Stimulated activated effector memory CD8-positive, alpha-beta T cell treated with anti-CD3 and anti-CD28 coated beads, Interleukin-12 subunit alpha, Interleukin-12 subunit beta, amount 100 ng/mL, for 72 hours (primary cell): ENCODE measurements around the gene CCDC34.

Experiments used
- ATAC-seq: fragments of 150-1000 bp; cut with Tn5 transposase; 2 replicates; pipeline ENCODE4 v1.10.0; 2021
- DNase-seq, 2 donors: peaks; one replicate each; pipeline ENCODE4 v3.0.0; 2021 to 2022; ENCODE audit warnings: low spot score in 2 of 2
- H3K27ac Mint-ChIP-seq: one replicate; pipeline ENCODE4 v1.8.0; 2022; ENCODE audit warnings: mild to moderate bottlenecking, mixed read lengths
- H3K36me3 Mint-ChIP-seq: one replicate; pipeline ENCODE4 v1.8.0; 2022; ENCODE audit warnings: mild to moderate bottlenecking, mixed read lengths
- H3K4me1 Mint-ChIP-seq: one replicate; pipeline ENCODE4 v1.8.0; 2022; ENCODE audit warnings: mixed read lengths
- H3K4me3 Mint-ChIP-seq: one replicate; pipeline ENCODE4 v1.8.0; 2022; ENCODE audit warnings: mild to moderate bottlenecking, mixed read lengths
- H3K9me3 Mint-ChIP-seq: one replicate; pipeline ENCODE4 v1.8.0; 2022; ENCODE audit warnings: mixed read lengths

The CCDC34 gene

GRCh38 chr11:27296497-27296896, 66.5 kb downstream of the CCDC34 start:
- Mint-ChIP-seq H3K4me3 (no peak overlapping the region), H3K4me1 (no peaks in the 10 kb centered on the region), H3K36me3 (no peaks in the 10 kb centered on the region), H3K27ac (no peak overlapping the region), H3K9me3 (peaks cover 2% of the 10 kb centered on the region)
- DNase-seq (no peak), ATAC-seq (peak; percentile 49)

- H3K4me1 Mint-ChIP-seq, result no peaks in the 10 kb centered on the region
- no peak overlapping the region for H3K27ac Mint-ChIP-seq
- no peak for DNase-seq
- ATAC-seq, result no peak
- no peaks in the 10 kb centered on the region for H3K36me3 Mint-ChIP-seq
- H3K4me3 Mint-ChIP-seq, result no peak overlapping the region
- peaks cover 4% of the 10 kb centered on the region for H3K9me3 Mint-ChIP-seq
These were observed 67.1 kb downstream of the CCDC34 start for GRCh38 chr11:27295928-27296327.

- Mint-ChIP-seq H3K4me1 (no peaks in the 10 kb centered on the region), H3K9me3 (peaks cover 7% of the 10 kb centered on the region), H3K27ac (no peak overlapping the region), H3K36me3 (no peaks in the 10 kb centered on the region), H3K4me3 (no peak overlapping the region)
- no peak for ATAC-seq
- no peak for DNase-seq
These were observed 68.4 kb downstream of the CCDC34 start for GRCh38 chr11:27294654-27295053.

GRCh38 chr11:27293515-27294417, 69.2 kb downstream of the CCDC34 start:
- H3K4me3 Mint-ChIP-seq, result no peak overlapping the region
- peaks cover 7% of the 10 kb centered on the region for H3K9me3 Mint-ChIP-seq
- no peaks in the 10 kb centered on the region for H3K4me1 Mint-ChIP-seq
- no peaks in the 10 kb centered on the region for H3K36me3 Mint-ChIP-seq
- no peak overlapping the region for H3K27ac Mint-ChIP-seq
- DNase-seq, result no peak
- no peak for ATAC-seq

- Mint-ChIP-seq H3K27ac (no peak overlapping the region), H3K4me3 (no peak overlapping the region), H3K36me3 (no peaks in the 10 kb centered on the region), H3K4me1 (no peaks in the 10 kb centered on the region), H3K9me3 (peaks cover 7% of the 10 kb centered on the region)
- DNase-seq (no peak), ATAC-seq (no peak)
These were observed 70.4 kb downstream of the CCDC34 start for GRCh38 chr11:27292637-27293010.

GRCh38 chr11:27291954-27292636, 70.9 kb downstream of the CCDC34 start:
- H3K36me3 Mint-ChIP-seq, result no peaks in the 10 kb centered on the region
- ATAC-seq (no peak), DNase-seq (no peak)
- H3K4me3 Mint-ChIP-seq, result no peak overlapping the region
- H3K27ac Mint-ChIP-seq, result no peak overlapping the region
- H3K9me3 Mint-ChIP-seq, result peaks cover 7% of the 10 kb centered on the region
- no peaks in the 10 kb centered on the region for H3K4me1 Mint-ChIP-seq

- Mint-ChIP-seq H3K9me3 (peaks cover 7% of the 10 kb centered on the region), H3K4me3 (no peak overlapping the region), H3K36me3 (no peaks in the 10 kb centered on the region), H3K4me1 (no peaks in the 10 kb centered on the region), H3K27ac (no peak overlapping the region)
- no peak for DNase-seq
- no peak for ATAC-seq
These were observed 71.6 kb downstream of the CCDC34 start for GRCh38 chr11:27291302-27291889.

GRCh38 chr11:27290261-27291050, 72.6 kb downstream of the CCDC34 start:
- no peak for ATAC-seq
- no peak overlapping the region for H3K27ac Mint-ChIP-seq

More at GRCh38 chr11:27290261-27291050, 72.6 kb downstream of the CCDC34 start:
- Mint-ChIP-seq H3K36me3 (no peaks in the 10 kb centered on the region), H3K4me1 (no peaks in the 10 kb centered on the region), H3K9me3 (peaks cover 7% of the 10 kb centered on the region), H3K4me3 (no peak overlapping the region)
- no peak for DNase-seq
